ENCODE data around the gene FAM120A.

Gene FAM120A

GRCh38 chr9:93536874-93537273 is 85.4 kb downstream of the FAM120A start:
- peaks cover 81% of the 10 kb centered on the region; the same call in 1 of the 2 replicates for H3K36me3 ChIP-seq (ENCODE audit: insufficient read depth, low read length)

GRCh38 chr9:93540305-93540704 is 88.8 kb downstream of the FAM120A start:
- H3K36me3 ChIP-seq (ENCODE audit: insufficient read depth, low read length): peaks cover 74% of the 10 kb centered on the region
- TF ChIP-seq CTCF (conservative IDR thresholded peaks at IDR 0.05; ENCODE audit: low read length): no peak
- no peak for TF ChIP-seq EZH2phosphoT487 (IDR thresholded peaks at IDR 0.05; ENCODE audit: borderline replicate concordance)

More at GRCh38 chr9:93536874-93537273, 85.4 kb downstream of the FAM120A start:
- Histone ChIP-seq H3K4me2 (ENCODE audit: low read depth, low read length, poor library complexity, severe bottlenecking) (no peak overlapping the region), H4K20me1 (ENCODE audit: insufficient read depth, low read length, poor library complexity, severe bottlenecking) (no peaks in the 10 kb centered on the region), H3K9me2 (replicated peaks; ENCODE audit: low read depth, low read length) (no peaks in the 10 kb centered on the region), H3K4me3 (ENCODE audit: low read length, poor library complexity, severe bottlenecking) (no peak overlapping the region), H3K9ac (ENCODE audit: low read depth, low read length, poor library complexity, severe bottlenecking) (no peak overlapping the region), H2AFZ (ENCODE audit: low read length) (no peak overlapping the region), H3F3A (ENCODE audit: low read depth) (no peaks in the 10 kb centered on the region), H3K4me1 (ENCODE audit: insufficient read depth, low read length, poor library complexity, severe bottlenecking) (no peaks in the 10 kb centered on the region), H3K79me2 (ENCODE audit: insufficient read depth, low read length) (no peaks in the 10 kb centered on the region), H3K27me3 (ENCODE audit: insufficient read depth, low read length, poor library complexity, severe bottlenecking) (no peaks in the 10 kb centered on the region), H3K9me3 (ENCODE audit: insufficient read depth, low read depth, low read length) (no peaks in the 10 kb centered on the region)
- TF ChIP-seq CTCF (conservative IDR thresholded peaks at IDR 0.05; ENCODE audit: low read length) (no peak), EZH2phosphoT487 (IDR thresholded peaks at IDR 0.05; ENCODE audit: borderline replicate concordance) (no peak)

GRCh38 chr9:93541005-93541404 is 89.5 kb downstream of the FAM120A start:
- Histone ChIP-seq H3K9me3 (ENCODE audit: insufficient read depth, low read depth, low read length) (no peaks in the 10 kb centered on the region), H3K9ac (ENCODE audit: low read depth, low read length, poor library complexity, severe bottlenecking) (no peak overlapping the region), H3K9me2 (replicated peaks; ENCODE audit: low read depth, low read length) (no peaks in the 10 kb centered on the region), H4K20me1 (ENCODE audit: insufficient read depth, low read length, poor library complexity, severe bottlenecking) (no peaks in the 10 kb centered on the region), H3F3A (ENCODE audit: low read depth) (no peaks in the 10 kb centered on the region), H3K79me2 (ENCODE audit: insufficient read depth, low read length) (no peaks in the 10 kb centered on the region), H3K4me3 (ENCODE audit: low read length, poor library complexity, severe bottlenecking) (no peak overlapping the region), H3K4me1 (ENCODE audit: insufficient read depth, low read length, poor library complexity, severe bottlenecking) (no peaks in the 10 kb centered on the region), H3K36me3 (ENCODE audit: insufficient read depth, low read length) (peaks cover 67% of the 10 kb centered on the region), H3K27me3 (ENCODE audit: insufficient read depth, low read length, poor library complexity, severe bottlenecking) (no peaks in the 10 kb centered on the region), H3K4me2 (ENCODE audit: low read depth, low read length, poor library complexity, severe bottlenecking) (no peak overlapping the region), H2AFZ (ENCODE audit: low read length) (no peak overlapping the region)
- TF ChIP-seq CTCF (conservative IDR thresholded peaks at IDR 0.05; ENCODE audit: low read length) (no peak), EZH2phosphoT487 (IDR thresholded peaks at IDR 0.05; ENCODE audit: borderline replicate concordance) (no peak)

More at GRCh38 chr9:93540305-93540704, 88.8 kb downstream of the FAM120A start:
- no peak overlapping the region for H3K4me2 ChIP-seq (ENCODE audit: low read depth, low read length, poor library complexity, severe bottlenecking)
- no peaks in the 10 kb centered on the region for H3F3A ChIP-seq (ENCODE audit: low read depth)
- H4K20me1 ChIP-seq (ENCODE audit: insufficient read depth, low read length, poor library complexity, severe bottlenecking): no peaks in the 10 kb centered on the region
- no peaks in the 10 kb centered on the region for H3K9me2 ChIP-seq (replicated peaks; ENCODE audit: low read depth, low read length)
- H3K27me3 ChIP-seq (ENCODE audit: insufficient read depth, low read length, poor library complexity, severe bottlenecking): no peaks in the 10 kb centered on the region
- H3K9me3 ChIP-seq (ENCODE audit: insufficient read depth, low read depth, low read length): no peaks in the 10 kb centered on the region
- H3K4me1 ChIP-seq (ENCODE audit: insufficient read depth, low read length, poor library complexity, severe bottlenecking): no peaks in the 10 kb centered on the region
- H2AFZ ChIP-seq (ENCODE audit: low read length): no peak overlapping the region
- H3K79me2 ChIP-seq (ENCODE audit: insufficient read depth, low read length): no peaks in the 10 kb centered on the region
- H3K4me3 ChIP-seq (ENCODE audit: low read length, poor library complexity, severe bottlenecking): no peak overlapping the region
- H3K9ac ChIP-seq (ENCODE audit: low read depth, low read length, poor library complexity, severe bottlenecking): no peak overlapping the region
